Measurements from ENCODE around the gene ANAPC4.

GRCh38 chr4:25441519-25442117 lies 64.6 kb downstream of the ANAPC4 start:
- TF ChIP-seq ZNF324 (tag by site-specific recombination; IDR thresholded peaks at IDR 0.05) (no peak), REST (tag by site-specific recombination; IDR thresholded peaks at IDR 0.05) (no peak), CTCF (tag by site-specific recombination; IDR thresholded peaks at IDR 0.05) (peak; percentile 59), PRDM4 (tag by site-specific recombination; IDR thresholded peaks at IDR 0.05) (no peak), ZNF660 (tag by site-specific recombination; IDR thresholded peaks at IDR 0.05) (no peak)
